ENCODE data around the gene DLX4.

Gene DLX4

GRCh38 chr17:49935526-49936210 is 33.3 kb upstream of the DLX4 start:
- DNase-seq, result no peak
- Histone ChIP-seq H3K27ac (ENCODE audit: low read length) (no peak overlapping the region), H3K79me2 (ENCODE audit: insufficient read depth, low read length) (no peaks in the 10 kb centered on the region), H3K36me3 (ENCODE audit: insufficient read depth, low read length) (no peaks in the 10 kb centered on the region), H3K4me1 (ENCODE audit: insufficient read depth, low read length) (no peaks in the 10 kb centered on the region), H3K4me3 (ENCODE audit: low read depth in 1 of 2, low read length in 2 of 2) (no peak overlapping the region), H4K20me1 (ENCODE audit: insufficient read depth, low read length) (peaks cover 13% of the 10 kb centered on the region; the same call in 1 of the 2 replicates), H3K9me3 (ENCODE audit: insufficient read depth, low read length, severe bottlenecking) (no peaks in the 10 kb centered on the region), H2AFZ (ENCODE audit: low read depth, low read length) (no peak overlapping the region), H3K9ac (ENCODE audit: low read depth, low read length) (no peak overlapping the region), H3K4me2 (ENCODE audit: insufficient read depth, low read length) (no peak overlapping the region), H3K27me3 (ENCODE audit: insufficient read depth, low read length, poor library complexity) (peaks cover 22% of the 10 kb centered on the region)
- ATAC-seq (ENCODE audit: insufficient read depth, low read depth), result no peak
- TF ChIP-seq CTCF (IDR thresholded peaks at IDR 0.05; ENCODE audit: borderline replicate concordance, extremely low read depth, low read length, poor library complexity, severe bottlenecking) (no peak), EZH2 (IDR thresholded peaks at IDR 0.05; ENCODE audit: borderline replicate concordance, low read depth, low read length, severe bottlenecking) (no peak)

GRCh38 chr17:49936386-49936785 is 32.6 kb upstream of the DLX4 start:
- Histone ChIP-seq H3K27ac (ENCODE audit: low read length) (no peak overlapping the region), H4K20me1 (ENCODE audit: insufficient read depth, low read length) (peaks cover 10% of the 10 kb centered on the region; the same call in 1 of the 2 replicates), H3K4me3 (ENCODE audit: low read depth in 1 of 2, low read length in 2 of 2) (no peak overlapping the region), H3K4me1 (ENCODE audit: insufficient read depth, low read length) (no peaks in the 10 kb centered on the region), H2AFZ (ENCODE audit: low read depth, low read length) (no peak overlapping the region), H3K36me3 (ENCODE audit: insufficient read depth, low read length) (no peaks in the 10 kb centered on the region), H3K9ac (ENCODE audit: low read depth, low read length) (no peak overlapping the region), H3K9me3 (ENCODE audit: insufficient read depth, low read length, severe bottlenecking) (no peaks in the 10 kb centered on the region), H3K4me2 (ENCODE audit: insufficient read depth, low read length) (no peak overlapping the region), H3K27me3 (ENCODE audit: insufficient read depth, low read length, poor library complexity) (peaks cover 16% of the 10 kb centered on the region), H3K79me2 (ENCODE audit: insufficient read depth, low read length) (no peaks in the 10 kb centered on the region)
- DNase-seq (no peak), ATAC-seq (ENCODE audit: insufficient read depth, low read depth) (no peak)
- TF ChIP-seq EZH2 (IDR thresholded peaks at IDR 0.05; ENCODE audit: borderline replicate concordance, low read depth, low read length, severe bottlenecking) (no peak), CTCF (IDR thresholded peaks at IDR 0.05; ENCODE audit: borderline replicate concordance, extremely low read depth, low read length, poor library complexity, severe bottlenecking) (no peak)

GRCh38 chr17:49939318-49939717 is 29.7 kb upstream of the DLX4 start:
- Histone ChIP-seq H3K79me2 (ENCODE audit: insufficient read depth, low read length) (no peaks in the 10 kb centered on the region), H3K4me3 (ENCODE audit: low read depth in 1 of 2, low read length in 2 of 2) (no peak overlapping the region), H3K27me3 (ENCODE audit: insufficient read depth, low read length, poor library complexity) (peaks cover 22% of the 10 kb centered on the region), H3K4me2 (ENCODE audit: insufficient read depth, low read length) (no peak overlapping the region), H3K36me3 (ENCODE audit: insufficient read depth, low read length) (no peaks in the 10 kb centered on the region), H3K4me1 (ENCODE audit: insufficient read depth, low read length) (no peaks in the 10 kb centered on the region), H4K20me1 (ENCODE audit: insufficient read depth, low read length) (0 out of 2 replicates have a peak, but pooled peaks cover 10% of the 10 kb centered on the region), H3K27ac (ENCODE audit: low read length) (no peak overlapping the region), H3K9me3 (ENCODE audit: insufficient read depth, low read length, severe bottlenecking) (no peaks in the 10 kb centered on the region), H2AFZ (ENCODE audit: low read depth, low read length) (no peak overlapping the region), H3K9ac (ENCODE audit: low read depth, low read length) (no peak overlapping the region)
- DNase-seq (no peak), ATAC-seq (ENCODE audit: insufficient read depth, low read depth) (no peak)
- TF ChIP-seq CTCF (IDR thresholded peaks at IDR 0.05; ENCODE audit: borderline replicate concordance, extremely low read depth, low read length, poor library complexity, severe bottlenecking) (no peak), EZH2 (IDR thresholded peaks at IDR 0.05; ENCODE audit: borderline replicate concordance, low read depth, low read length, severe bottlenecking) (no peak)
